Transverse colon (tissue), 4 donors: ENCODE data around the gene RNF141. TPM values are rescaled to one million over a fixed set of nuclear protein-coding genes. Genes with fewer than 3 reads are reported as not detected.

Experiments
- DNase-seq: peaks from one replicate; pipeline ENCODE4 v3.0.0-alpha.2; 2019
- H3K27ac ChIP-seq, 4 donors: fragments of 200-600 bp; sonication (generic); 2 replicates each; pipeline ENCODE4 v1.5.1; 2016 to 2018; ENCODE audit warnings: inconsistent platforms in 4 of 4
- H3K27me3 ChIP-seq: fragments of 200-600 bp; sonication (generic); 2 replicates; pipeline ENCODE4 v1.5.1; 2017; ENCODE audit warnings: inconsistent platforms
- H3K36me3 ChIP-seq, 4 donors: fragments of 200-600 bp; sonication (generic); 2 replicates each; pipeline ENCODE4 v1.5.1; 2017 to 2019; ENCODE audit warnings: inconsistent platforms in 4 of 4
- H3K4me1 ChIP-seq, 4 donors: fragments of 200-600 bp; sonication (generic); 2 replicates each; pipeline ENCODE4 v1.5.1; 2017 to 2020; ENCODE audit warnings: inconsistent platforms in 4 of 4
- H3K4me3 ChIP-seq, 4 donors: fragments of 200-600 bp; sonication (generic); 1 replicate in 1 of 4; 2 replicates in 3 of 4; pipeline versions ENCODE4 v1.5.1 to v1.6.1; 2017 to 2019; ENCODE audit warnings: inconsistent platforms in 4 of 4
- H3K9me3 ChIP-seq, 2 donors: fragments of 200-600 bp; sonication (generic); 2 replicates each; pipeline ENCODE4 v1.5.1; 2017 to 2019; ENCODE audit warnings: inconsistent platforms in 2 of 2
- EP300 ChIP-seq: sonication (generic); formaldehyde crosslinking; IDR thresholded peaks from one replicate; pipeline ENCODE4 v1.6.1; 2017; ENCODE audit warnings: antibody characterized with exemption, low read depth
- POLR2A ChIP-seq: fragments of 450-650 bp; IDR thresholded peaks from one replicate; pipeline ENCODE4 v1.6.1; 2016; ENCODE audit warnings: antibody characterized with exemption, mild to moderate bottlenecking, moderate library complexity
- POLR2AphosphoS5 ChIP-seq, 3 donors: sonication (generic); formaldehyde crosslinking; IDR thresholded peaks; one replicate each; pipeline ENCODE4 v1.6.1; 2016; ENCODE audit warnings: antibody characterized with exemption in 3 of 3
- WGBS, 2 donors: methylation state at CpG; one replicate each; pipeline ENCODE4 v1.1.5; 2018; ENCODE audit warnings: low coverage in 1 of 2; 5-methylcytosine and 5-hydroxymethylcytosine counted together
- in situ Hi-C, 4 donors: fragments of 200-750 bp; cut with MboI; loops; one replicate each; pipeline versions ENCODE4 v1.15.0 to v1.15.1; 2017; ENCODE audit warnings: low sequenced_read_pairs in 3 of 4, low pct_ligation_motif_present in 1 of 4, low pct_unique_long_range_greater_than_20kb in 1 of 4
- intact Hi-C: fragments of 100-400 bp; cut with DNase I; formaldehyde crosslinking; loops from one replicate; pipeline ENCODE4 v1.15.1; 2023; ENCODE audit warnings: low total_unique reads
- total RNA-seq, 4 donors: library from RNA; depleted of rRNA; stranded (reverse); fragments of >200 nt; gene quantifications; one replicate each; pipeline ENCODE4 v1.1.0, GENCODE V29; 2016
- TF ChIP-seq, protein P1 (sequence below), 5 experiments: fragments of 200-600 bp in 3 of 5; fragments of 450-650 bp in 2 of 5; sonication (generic) in 3 of 5; IDR thresholded peaks; 1 replicate in 2 of 5; 2 replicates in 3 of 5; pipeline ENCODE4 v1.5.1; 2016 to 2017; ENCODE audit warnings: antibody characterized with exemption in 5 of 5, inconsistent platforms in 3 of 5, mild to moderate bottlenecking in 2 of 5, moderate library complexity in 1 of 5

The RNF141 gene
- total RNA-seq, 4 donors from 2014 or later, result 13.1 to 31.4 (median 22.3) TPM

DNA sequence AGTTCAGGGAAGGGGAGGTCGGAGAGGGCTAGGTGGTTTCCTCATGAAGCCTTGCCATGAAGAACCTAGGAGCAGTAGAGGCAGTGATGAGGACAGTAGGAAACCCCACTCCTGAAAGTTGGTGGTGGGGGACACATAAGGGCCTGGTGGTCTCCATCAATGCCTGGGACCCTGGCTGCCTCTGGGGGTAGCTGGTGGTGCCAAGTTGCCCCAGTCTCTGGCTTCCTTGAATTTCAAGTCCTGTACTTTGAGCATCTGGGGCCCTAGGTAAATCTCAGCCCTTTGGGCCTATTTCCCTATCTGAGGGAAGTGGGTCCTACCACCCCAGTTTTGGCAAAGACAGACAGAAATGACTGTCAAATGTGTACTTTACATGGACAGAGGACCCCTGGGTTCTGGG is 57.8 kb downstream of the RNF141 start:
- no peak overlapping the region for H3K27ac ChIP-seq
- TF ChIP-seq POLR2AphosphoS5 (IDR thresholded peaks at IDR 0.05) (no peak), EP300 (no peak), POLR2A (no peak)
- TF ChIP-seq, protein P1, sequence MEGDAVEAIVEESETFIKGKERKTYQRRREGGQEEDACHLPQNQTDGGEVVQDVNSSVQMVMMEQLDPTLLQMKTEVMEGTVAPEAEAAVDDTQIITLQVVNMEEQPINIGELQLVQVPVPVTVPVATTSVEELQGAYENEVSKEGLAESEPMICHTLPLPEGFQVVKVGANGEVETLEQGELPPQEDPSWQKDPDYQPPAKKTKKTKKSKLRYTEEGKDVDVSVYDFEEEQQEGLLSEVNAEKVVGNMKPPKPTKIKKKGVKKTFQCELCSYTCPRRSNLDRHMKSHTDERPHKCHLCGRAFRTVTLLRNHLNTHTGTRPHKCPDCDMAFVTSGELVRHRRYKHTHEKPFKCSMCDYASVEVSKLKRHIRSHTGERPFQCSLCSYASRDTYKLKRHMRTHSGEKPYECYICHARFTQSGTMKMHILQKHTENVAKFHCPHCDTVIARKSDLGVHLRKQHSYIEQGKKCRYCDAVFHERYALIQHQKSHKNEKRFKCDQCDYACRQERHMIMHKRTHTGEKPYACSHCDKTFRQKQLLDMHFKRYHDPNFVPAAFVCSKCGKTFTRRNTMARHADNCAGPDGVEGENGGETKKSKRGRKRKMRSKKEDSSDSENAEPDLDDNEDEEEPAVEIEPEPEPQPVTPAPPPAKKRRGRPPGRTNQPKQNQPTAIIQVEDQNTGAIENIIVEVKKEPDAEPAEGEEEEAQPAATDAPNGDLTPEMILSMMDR (IDR thresholded peaks at IDR 0.05), result no peak
- H3K36me3 ChIP-seq, result no peaks in the 10 kb centered on the region
- intact Hi-C loops (no loop called here), in situ Hi-C loops (no loop called here)
- no peak overlapping the region for H3K4me3 ChIP-seq
- peaks cover 0 to 3% (median 0%) of the 10 kb centered on the region in 4 donors for H3K4me1 ChIP-seq
- no peaks in the 10 kb centered on the region for H3K9me3 ChIP-seq
- WGBS, 2 donors, result 92% methylated on average over 1 of the region's 1 CpG; no CpG with 5 or more reads in 1 of the 2 donors
- DNase-seq, result no peak
- H3K27me3 ChIP-seq, result no peaks in the 10 kb centered on the region

DNA sequence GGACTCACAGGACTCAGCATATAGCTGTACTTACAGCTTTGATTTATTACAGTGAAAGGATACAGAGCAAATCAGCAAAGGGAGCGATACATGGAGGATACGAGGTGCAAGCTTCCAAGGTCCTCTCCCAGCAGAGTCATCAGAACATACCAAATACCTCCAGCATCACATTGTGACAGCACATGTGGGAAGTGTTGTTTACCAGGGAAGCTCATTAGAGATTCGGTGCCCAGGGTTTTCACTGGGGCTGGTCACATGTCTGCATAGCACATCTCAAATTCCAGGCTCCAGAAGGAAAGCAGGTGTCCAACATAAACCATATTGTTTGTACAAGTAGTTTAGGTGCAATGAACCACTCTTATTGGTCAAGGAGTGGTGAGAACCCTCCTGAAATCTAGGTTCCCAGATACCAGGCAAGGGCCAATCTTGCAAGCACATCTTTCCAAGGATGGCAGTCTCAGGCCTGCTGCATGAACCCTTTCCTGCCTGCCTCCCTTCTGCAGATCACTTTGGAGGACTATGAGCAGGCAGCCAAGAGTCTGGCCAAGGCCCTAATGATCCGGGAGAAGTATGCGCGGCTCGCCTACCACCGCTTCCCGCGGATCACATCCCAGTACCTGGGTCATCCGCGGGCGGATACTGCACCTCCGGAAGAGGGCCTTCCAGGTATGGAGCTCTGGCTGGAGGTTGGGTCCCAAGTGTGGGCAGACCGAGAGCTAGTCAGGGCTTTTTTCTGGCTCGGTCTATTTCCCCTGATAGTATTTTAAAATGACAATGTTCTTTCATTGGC is 59.2 kb downstream of the RNF141 start:
- H3K27me3 ChIP-seq, result no peaks in the 10 kb centered on the region
- no peak for DNase-seq
- intact Hi-C loops, result no loop called here
- no peaks in the 10 kb centered on the region for H3K36me3 ChIP-seq
- H3K27ac ChIP-seq, result no peak overlapping the region
- H3K4me3 ChIP-seq, result no peak overlapping the region
- TF ChIP-seq POLR2A (no peak), POLR2AphosphoS5 (IDR thresholded peaks at IDR 0.05) (no peak), EP300 (no peak)
- TF ChIP-seq, protein P1 (IDR thresholded peaks at IDR 0.05), result no peak
- H3K4me1 ChIP-seq, result no peaks in the 10 kb centered on the region
- WGBS, 2 donors, result 80 to 93% methylated on average over 1 to 16 of the region's 16 CpGs
- in situ Hi-C loops, result no loop called here
- no peaks in the 10 kb centered on the region for H3K9me3 ChIP-seq

DNA sequence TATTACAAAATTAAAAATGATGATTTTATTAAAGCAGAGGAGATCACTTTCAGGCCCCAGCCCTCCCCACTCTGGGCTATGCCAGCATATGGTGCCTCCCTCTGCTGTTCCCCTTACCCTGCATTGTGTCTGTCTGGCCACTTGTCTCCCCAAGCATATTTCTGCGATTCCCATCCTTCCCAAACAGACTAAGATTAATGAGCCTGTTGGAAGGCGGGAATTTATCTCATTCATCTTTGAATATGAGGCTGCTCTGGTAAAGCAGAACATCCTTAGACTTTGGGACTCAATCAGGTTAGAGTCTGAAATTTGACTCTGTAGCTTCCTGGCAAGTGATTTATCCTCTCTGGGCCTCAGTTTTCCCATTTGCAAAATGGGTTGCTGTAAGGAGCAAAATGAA is 60.2 kb downstream of the RNF141 start:
- WGBS, 2 donors, result 81 to 83% methylated on average over 2 of the region's 2 CpGs

DNA sequence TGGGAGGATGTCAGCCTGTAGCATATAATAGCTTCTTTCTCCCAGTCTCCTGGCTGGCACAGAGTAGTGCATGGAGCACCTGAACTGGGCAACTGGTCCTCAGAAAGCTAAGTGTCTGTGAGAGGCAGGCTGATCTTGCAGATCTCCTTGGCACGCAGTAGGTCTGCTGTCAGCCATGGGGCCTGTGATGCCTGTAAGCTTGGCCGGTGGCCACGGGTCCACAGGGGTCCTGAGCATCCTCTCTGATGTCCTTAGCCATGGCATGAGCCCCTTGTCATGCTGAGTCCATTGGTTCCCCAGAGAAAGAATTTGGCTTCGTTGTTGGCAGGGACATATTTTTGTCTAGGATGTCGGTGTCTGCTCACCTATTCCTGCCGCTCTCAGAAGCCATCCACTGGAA is 61.0 kb downstream of the RNF141 start:
- WGBS, 2 donors, result 89 to 100% methylated on average over 2 to 6 of the region's 6 CpGs
- no peaks in the 10 kb centered on the region for H3K27me3 ChIP-seq
- intact Hi-C loops (no loop called here), in situ Hi-C loops (no loop called here)
- no peaks in the 10 kb centered on the region for H3K4me1 ChIP-seq
- H3K9me3 ChIP-seq, result no peaks in the 10 kb centered on the region
- H3K36me3 ChIP-seq, result no peaks in the 10 kb centered on the region
- H3K27ac ChIP-seq, result no peak overlapping the region
- H3K4me3 ChIP-seq, result no peak overlapping the region
- no peak for TF ChIP-seq EP300
- no peak for TF ChIP-seq POLR2A
- TF ChIP-seq POLR2AphosphoS5 (IDR thresholded peaks at IDR 0.05), result no peak
- TF ChIP-seq, protein P1 (IDR thresholded peaks at IDR 0.05), result no peak
- DNase-seq, result no peak

More for the DNA sequence above, 60.2 kb downstream of the RNF141 start:
- in situ Hi-C loops, result no loop called here
- no peaks in the 10 kb centered on the region for H3K36me3 ChIP-seq
- no peaks in the 10 kb centered on the region for H3K9me3 ChIP-seq
- intact Hi-C loops, result no loop called here
- DNase-seq, result no peak
- no peaks in the 10 kb centered on the region for H3K27me3 ChIP-seq
- H3K27ac ChIP-seq, result no peak overlapping the region
- H3K4me1 ChIP-seq, result no peaks in the 10 kb centered on the region
- no peak for TF ChIP-seq POLR2A
- TF ChIP-seq, protein P1 (IDR thresholded peaks at IDR 0.05), result no peak
- no peak for TF ChIP-seq POLR2AphosphoS5 (IDR thresholded peaks at IDR 0.05)
- H3K4me3 ChIP-seq, result no peak overlapping the region
